Fibroblast of the aortic adventitia (primary cell): ENCODE measurements around the gene ARL5A. TPM values are rescaled to one million over a fixed set of nuclear protein-coding genes. Genes with fewer than 3 reads are reported as not detected.

Source experiments
- DNase-seq: peaks from one replicate; pipeline ENCODE4 v3.0.0-alpha.2; 2010; ENCODE audit warnings: low read depth
- H3K4me3 ChIP-seq: 2 replicates; pipeline ENCODE4 v1.5.1; 2011; ENCODE audit warnings: low read depth, mild to moderate bottlenecking, control low read depth, low read length, moderate library complexity
- total RNA-seq: library from RNA; depleted of rRNA; stranded (reverse); fragments of >200 nt; gene quantifications from 2 replicates; pipeline ENCODE4 v1.2.3, GENCODE V29; 2012; ENCODE audit warnings: low replicate concordance
- TF ChIP-seq, protein P1 (sequence below): IDR thresholded peaks from 2 replicates; pipeline ENCODE4 v1.5.1; 2011; ENCODE audit warnings: mild to moderate bottlenecking, low read length, control low read depth, inconsistent platforms; ENCODE audit not compliant: insufficient read depth

ARL5A gene
- total RNA-seq, 1 donor, result 45.6 TPM

DNA sequence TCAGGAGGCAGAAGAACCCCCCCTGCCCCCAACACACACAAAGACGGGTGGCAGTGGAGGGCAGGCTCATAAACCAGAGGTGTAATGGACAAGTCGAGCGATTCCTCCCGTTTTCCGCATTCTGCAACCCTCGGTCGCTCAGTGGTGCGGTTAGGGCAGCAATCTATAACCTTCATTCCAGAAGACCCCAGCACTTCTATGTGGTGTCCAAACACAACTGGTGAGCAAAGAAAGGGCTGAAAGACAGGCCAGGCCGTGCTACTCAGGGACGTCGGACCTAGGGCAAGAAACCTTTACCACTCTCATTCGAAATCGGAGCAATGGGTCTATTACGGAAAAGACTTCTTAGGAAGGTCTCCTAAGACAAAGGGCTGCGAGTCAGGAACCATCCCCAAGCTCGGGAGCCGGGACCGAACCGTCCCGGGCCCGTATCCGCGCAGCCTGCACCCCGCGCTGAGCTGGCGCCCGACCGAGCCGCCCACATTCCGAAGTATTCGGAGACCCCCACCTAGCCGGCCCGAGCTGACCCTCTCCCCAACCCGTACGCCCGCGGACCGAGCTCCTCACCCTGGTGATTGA, 568 bp downstream of the ARL5A start:
- DNase-seq, result peak; percentile 32
- peak overlapping the region; percentile 98 for H3K4me3 ChIP-seq
- TF ChIP-seq, protein P1, sequence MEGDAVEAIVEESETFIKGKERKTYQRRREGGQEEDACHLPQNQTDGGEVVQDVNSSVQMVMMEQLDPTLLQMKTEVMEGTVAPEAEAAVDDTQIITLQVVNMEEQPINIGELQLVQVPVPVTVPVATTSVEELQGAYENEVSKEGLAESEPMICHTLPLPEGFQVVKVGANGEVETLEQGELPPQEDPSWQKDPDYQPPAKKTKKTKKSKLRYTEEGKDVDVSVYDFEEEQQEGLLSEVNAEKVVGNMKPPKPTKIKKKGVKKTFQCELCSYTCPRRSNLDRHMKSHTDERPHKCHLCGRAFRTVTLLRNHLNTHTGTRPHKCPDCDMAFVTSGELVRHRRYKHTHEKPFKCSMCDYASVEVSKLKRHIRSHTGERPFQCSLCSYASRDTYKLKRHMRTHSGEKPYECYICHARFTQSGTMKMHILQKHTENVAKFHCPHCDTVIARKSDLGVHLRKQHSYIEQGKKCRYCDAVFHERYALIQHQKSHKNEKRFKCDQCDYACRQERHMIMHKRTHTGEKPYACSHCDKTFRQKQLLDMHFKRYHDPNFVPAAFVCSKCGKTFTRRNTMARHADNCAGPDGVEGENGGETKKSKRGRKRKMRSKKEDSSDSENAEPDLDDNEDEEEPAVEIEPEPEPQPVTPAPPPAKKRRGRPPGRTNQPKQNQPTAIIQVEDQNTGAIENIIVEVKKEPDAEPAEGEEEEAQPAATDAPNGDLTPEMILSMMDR, result no peak

DNA sequence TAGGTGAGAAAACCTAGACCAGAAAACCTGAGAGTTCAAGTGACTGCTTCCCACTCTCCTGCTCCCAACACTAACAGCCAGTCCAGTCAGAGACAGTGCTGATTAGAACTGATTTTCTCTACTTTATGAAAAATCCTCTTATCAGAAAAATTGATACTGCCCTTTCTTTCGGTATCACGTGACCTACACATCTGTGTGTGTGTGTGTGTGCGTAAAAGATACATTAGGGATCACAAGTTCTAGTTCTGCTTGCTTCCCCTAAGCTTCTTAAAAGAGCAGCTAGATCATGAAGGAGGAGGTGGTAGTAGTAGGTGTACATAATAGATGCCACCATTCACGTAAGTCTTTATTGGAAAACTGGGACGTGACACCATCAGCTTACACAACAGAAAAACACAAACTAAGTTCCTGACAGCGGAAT, 1.5 kb downstream of the ARL5A start:
- TF ChIP-seq, protein P1, result no peak
- H3K4me3 ChIP-seq, result peak overlapping the region; percentile 98
- peak; percentile 45 for DNase-seq

DNA sequence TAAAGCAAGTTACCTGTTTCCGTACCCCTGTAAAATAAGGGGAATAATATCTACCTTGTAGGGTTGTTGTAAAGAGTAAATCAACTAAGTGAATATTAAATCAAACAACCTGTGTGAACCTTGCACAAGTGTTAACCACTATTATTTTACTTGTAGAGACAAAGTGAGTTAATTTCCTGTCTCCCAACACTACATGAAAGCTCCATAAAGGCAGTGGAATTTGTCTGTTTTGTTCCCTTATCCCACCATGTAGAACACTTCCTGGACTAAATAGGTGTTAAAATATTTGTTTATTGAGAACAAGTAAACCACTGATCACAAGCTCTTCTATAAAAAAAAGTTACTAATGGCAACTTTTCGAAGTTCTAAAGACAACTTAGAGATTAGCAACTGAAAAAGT, 3.3 kb downstream of the ARL5A start:
- TF ChIP-seq, protein P1, result no peak
- no peak for DNase-seq
- H3K4me3 ChIP-seq, result no peak overlapping the region

DNA sequence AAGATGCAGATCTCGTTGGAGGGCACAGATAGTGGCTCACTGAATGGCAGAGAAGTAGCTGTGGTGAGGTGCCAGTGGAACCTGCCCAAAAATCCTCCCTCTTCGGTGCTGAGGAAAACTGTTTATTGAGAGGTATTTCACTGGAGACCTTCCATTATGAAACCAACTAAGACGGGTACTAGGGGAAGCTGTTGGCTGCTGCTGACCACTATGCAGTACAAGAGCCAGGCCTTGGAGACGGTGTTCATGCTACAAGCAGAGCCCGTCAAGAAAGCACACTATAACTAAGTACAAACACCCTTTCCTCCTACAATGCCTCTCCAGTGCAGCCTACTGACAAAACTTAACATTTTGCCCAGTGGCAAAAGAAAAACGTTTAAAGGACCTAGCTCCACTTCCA, 4.6 kb downstream of the ARL5A start:
- no peak overlapping the region for H3K4me3 ChIP-seq
- TF ChIP-seq, protein P1, result no peak
- peak; percentile 30 for DNase-seq

DNA sequence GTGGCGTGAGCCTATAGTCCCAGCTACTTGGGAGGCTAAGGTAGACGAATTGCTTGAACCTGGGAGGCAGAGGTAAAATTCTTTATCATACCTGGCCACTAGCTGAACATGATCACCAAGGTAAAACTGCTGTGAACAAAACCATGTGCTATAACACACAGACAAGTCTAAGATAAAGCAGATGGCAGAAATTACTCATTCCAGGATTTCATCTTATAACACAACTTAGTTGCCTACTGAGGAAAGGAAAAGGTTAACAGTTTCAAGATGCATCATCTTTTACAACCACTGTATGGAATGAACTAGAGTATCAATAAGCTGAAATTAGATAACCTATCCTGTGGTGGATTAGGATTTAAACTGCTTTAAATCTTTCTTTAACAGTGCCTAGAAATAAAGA, 8.3 kb downstream of the ARL5A start:
- TF ChIP-seq, protein P1, result no peak

DNA sequence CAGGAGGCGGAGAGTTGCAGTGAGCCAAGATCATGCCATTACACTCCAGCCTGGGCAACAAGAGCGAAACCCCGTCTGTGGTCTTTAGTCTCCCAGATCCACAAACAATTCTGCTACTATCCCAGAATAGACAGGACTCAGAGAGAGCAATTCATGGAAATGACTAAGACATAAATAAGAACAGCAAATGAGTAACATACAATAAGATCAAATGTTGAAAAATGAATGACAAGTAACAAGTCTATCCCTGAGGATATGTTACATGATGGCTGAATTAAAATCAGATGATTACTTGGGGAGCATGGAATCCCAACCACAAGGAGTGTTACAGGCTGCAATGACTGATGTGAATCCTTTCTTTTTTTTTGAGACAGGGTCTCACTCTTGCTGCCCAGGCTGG, 10.3 kb downstream of the ARL5A start:
- TF ChIP-seq, protein P1, result no peak
- H3K4me3 ChIP-seq, result no peak overlapping the region
- no peak for DNase-seq

More for the DNA sequence above, 8.3 kb downstream of the ARL5A start:
- no peak overlapping the region for H3K4me3 ChIP-seq
- DNase-seq, result no peak

DNA sequence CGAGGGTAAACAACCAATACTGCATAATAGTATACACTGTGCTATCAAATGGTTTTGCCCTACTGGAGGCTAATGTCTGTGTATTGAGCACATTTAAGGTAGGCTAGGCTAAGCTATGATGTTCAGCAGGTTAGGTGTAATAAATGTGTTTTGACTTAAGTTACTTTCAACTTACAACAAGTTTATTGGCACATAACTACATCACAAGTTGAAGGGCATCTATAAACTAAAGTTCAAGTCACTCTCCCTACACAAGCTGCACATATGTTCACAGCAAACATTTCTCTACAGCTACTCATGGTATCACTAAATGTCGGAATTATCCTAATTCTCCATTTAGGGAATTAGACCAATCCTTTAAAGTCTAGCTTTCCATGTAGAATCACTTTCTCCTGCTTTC, 11.4 kb downstream of the ARL5A start:
- TF ChIP-seq, protein P1, result no peak
- no peak for DNase-seq
- no peak overlapping the region for H3K4me3 ChIP-seq
